Pancreas (tissue), 10 donors: ENCODE measurements around the gene NEK7. TPM values are rescaled to one million over a fixed set of nuclear protein-coding genes. Genes with fewer than 3 reads are reported as not detected.
"Not testable (repeated sequence)": the region's sequence is repeated elsewhere in the genome, so short reads cannot be mapped to it uniquely, and the experiment has no call there.

ENCODE experiments used
- ATAC-seq, 4 donors: fragments of 200-7000 bp; cut with Tn5 transposase; one replicate each; pipeline versions ENCODE4 v1.8.0 to v1.9.1; 2020; ENCODE audit warnings: mild to moderate bottlenecking in 4 of 4, moderate library complexity in 4 of 4
- DNase-seq, 6 donors: peaks; one replicate each; pipeline ENCODE4 v3.0.0-alpha.2; 2020
- FAIRE-seq: peaks from 2 replicates; lab custom pipeline; 2012; peaks lifted over from hg19 to GRCh38; lab: Jason Lieb, UNC
- H3K27ac ChIP-seq, 4 donors: fragments of 200-600 bp; sonication (generic); 1 replicate in 3 of 4; 2 replicates in 1 of 4; pipeline versions ENCODE4 v1.5.0 to v1.8.0; 2020
- H3K27me3 ChIP-seq, 4 donors: fragments of 200-600 bp; one replicate each; pipeline ENCODE4 v1.8.0; 2021
- H3K36me3 ChIP-seq, 3 donors: fragments of 200-600 bp; sonication (generic) in 1 of 3; one replicate each; pipeline versions ENCODE4 v1.5.0 to v1.8.0; 2020 to 2021
- H3K4me1 ChIP-seq, 3 donors: fragments of 200-600 bp; one replicate each; pipeline ENCODE4 v1.8.0; 2021
- H3K4me3 ChIP-seq, 4 donors: fragments of 200-600 bp; sonication (generic) in 2 of 4; one replicate each; pipeline versions ENCODE4 v1.5.0 to v1.8.0; 2020 to 2021
- H3K9me3 ChIP-seq, 4 donors: fragments of 200-600 bp; one replicate each; pipeline ENCODE4 v1.8.0; 2021
- WGBS, 2 donors: extraction: QIAGEN DNeasy Blood & Tissue Kit; methylation state at CpG; one replicate each; pipeline ENCODE4 v1.1.7; 2013; 5-methylcytosine and 5-hydroxymethylcytosine counted together
- intact Hi-C, 3 donors: fragments of 100-400 bp; cut with DNase I; formaldehyde crosslinking; loops; one replicate each; pipeline versions ENCODE4 v1.11.1 to v1.14.2; 2022
- polyA plus RNA-seq, 2 donors: library from polyadenylated mRNA; stranded (reverse); fragments of 200-250 nt; gene quantifications; one replicate each; pipeline ENCODE4 v1.2.3, GENCODE V29; 2013
- total RNA-seq, 6 donors: library from RNA; stranded (reverse); fragmentation: NEBNext Ultra II Directional in 4 of 6; extraction: Animal tissue kit (Norgen Biotek cat#: 25700) in 4 of 6; gene quantifications; one replicate each; pipeline versions ENCODE4 v1.2.1 to v1.2.4, GENCODE V29; 2021 to 2023
- TF ChIP-seq, protein P1 (sequence below), 4 donors: fragments of 200-600 bp; sonication (generic) in 3 of 4; IDR thresholded peaks; one replicate each; pipeline versions ENCODE4 v1.5.0 to v1.8.0; 2021; ENCODE audit warnings: antibody characterized with exemption in 4 of 4
- donor health status: healthy with polysubstance abuse.
- donor health status: DM: no; HTN: no; CAD: no; lungs with moderate emphysema.
- donor health status: DM: no; HTN: no; CAD: no.
- donor health status: control.
- donor health status: control.
- donor health status: Bipolar disorder and iron deficiency.
- donor health status: DM: yes; HTN: yes; CAD: no.
- donor health status: DM: no; HTN: no; CAD: no.
- donor health status: DM: no; HTN: no; CAD: no.
- donor health status: DM: yes; HTN: yes; CAD: no.

Gene NEK7
- total and polyA plus RNA-seq, 8 donors, result 8.0 to 36.3 (median 20.9) TPM

DNA sequence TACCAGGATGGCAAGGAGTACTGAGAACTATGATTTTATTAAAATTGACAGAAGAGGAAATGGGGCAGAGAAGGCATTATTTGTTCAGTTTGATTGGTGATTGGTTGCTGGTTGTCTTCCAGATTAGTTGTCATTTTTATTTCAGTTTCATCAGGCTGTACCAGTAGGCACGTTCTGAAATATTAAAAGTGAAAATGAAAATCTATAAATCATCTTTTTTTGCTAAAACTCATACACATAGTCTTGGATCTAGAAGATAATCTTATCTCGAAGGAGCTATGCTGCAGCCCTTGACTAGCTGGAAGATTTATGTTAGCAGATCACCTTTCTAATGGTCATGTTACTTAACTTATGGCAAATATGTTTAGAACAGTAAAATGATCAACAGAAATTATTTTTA is 29.0 kb downstream of the NEK7 start:
- H3K4me1 ChIP-seq, result peaks cover 0 to 32% (median 18%) of the 10 kb centered on the region in 3 donors
- no peak overlapping the region for H3K27ac ChIP-seq
- no peaks in the 10 kb centered on the region for H3K27me3 ChIP-seq
- WGBS, 2 donors, result 24 to 28% methylated on average over 2 of the region's 2 CpGs
- no peak for ATAC-seq
- no peaks in the 10 kb centered on the region for H3K36me3 ChIP-seq
- no peak overlapping the region for H3K4me3 ChIP-seq
- no peak for FAIRE-seq
- H3K9me3 ChIP-seq, result no peaks in the 10 kb centered on the region
- no peak for DNase-seq
- TF ChIP-seq, protein P1, sequence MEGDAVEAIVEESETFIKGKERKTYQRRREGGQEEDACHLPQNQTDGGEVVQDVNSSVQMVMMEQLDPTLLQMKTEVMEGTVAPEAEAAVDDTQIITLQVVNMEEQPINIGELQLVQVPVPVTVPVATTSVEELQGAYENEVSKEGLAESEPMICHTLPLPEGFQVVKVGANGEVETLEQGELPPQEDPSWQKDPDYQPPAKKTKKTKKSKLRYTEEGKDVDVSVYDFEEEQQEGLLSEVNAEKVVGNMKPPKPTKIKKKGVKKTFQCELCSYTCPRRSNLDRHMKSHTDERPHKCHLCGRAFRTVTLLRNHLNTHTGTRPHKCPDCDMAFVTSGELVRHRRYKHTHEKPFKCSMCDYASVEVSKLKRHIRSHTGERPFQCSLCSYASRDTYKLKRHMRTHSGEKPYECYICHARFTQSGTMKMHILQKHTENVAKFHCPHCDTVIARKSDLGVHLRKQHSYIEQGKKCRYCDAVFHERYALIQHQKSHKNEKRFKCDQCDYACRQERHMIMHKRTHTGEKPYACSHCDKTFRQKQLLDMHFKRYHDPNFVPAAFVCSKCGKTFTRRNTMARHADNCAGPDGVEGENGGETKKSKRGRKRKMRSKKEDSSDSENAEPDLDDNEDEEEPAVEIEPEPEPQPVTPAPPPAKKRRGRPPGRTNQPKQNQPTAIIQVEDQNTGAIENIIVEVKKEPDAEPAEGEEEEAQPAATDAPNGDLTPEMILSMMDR (IDR thresholded peaks at IDR 0.05), result no peak
- intact Hi-C loops, result no loop called here

DNA sequence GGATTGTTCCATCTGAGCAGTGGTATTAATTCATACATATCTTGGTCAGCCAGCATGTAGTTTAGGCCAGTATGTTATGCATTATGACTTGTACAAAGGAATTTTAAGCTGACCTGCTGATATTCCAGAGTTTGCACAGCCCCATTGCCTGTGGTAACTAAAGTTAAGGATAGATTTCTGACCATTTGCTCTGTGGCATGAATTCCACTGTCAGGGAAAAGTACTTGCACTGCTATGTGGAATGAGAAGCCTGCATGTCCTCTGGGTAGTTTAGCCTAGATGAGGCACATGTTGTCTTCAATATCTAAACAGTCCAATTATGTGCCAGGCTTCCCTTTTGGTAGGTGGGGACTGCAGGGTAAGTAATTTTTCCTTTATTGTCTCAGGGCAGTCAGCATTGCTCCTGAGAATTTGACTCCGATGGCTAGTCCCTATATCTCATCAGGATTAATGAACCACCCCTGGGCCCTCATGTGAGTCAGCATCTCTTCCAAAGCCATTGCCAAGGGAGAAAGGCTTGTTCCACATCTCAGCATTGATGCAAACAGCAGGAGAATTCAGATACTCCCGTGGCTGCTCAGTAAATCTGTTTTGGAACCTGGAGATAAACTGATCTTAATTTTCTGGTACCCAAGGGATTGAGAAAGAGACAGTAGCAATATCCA is 30.2 kb downstream of the NEK7 start:
- ATAC-seq (no peak), FAIRE-seq (no peak), DNase-seq (no peak)
- TF ChIP-seq, protein P1 (IDR thresholded peaks at IDR 0.05), result no peak
- intact Hi-C loops, result no loop called here
- Histone ChIP-seq H3K9me3 (no peaks in the 10 kb centered on the region), H3K4me3 (no peak overlapping the region), H3K4me1 (peaks cover 0 to 45% (median 18%) of the 10 kb centered on the region in 3 donors), H3K36me3 (no peaks in the 10 kb centered on the region), H3K27me3 (no peaks in the 10 kb centered on the region), H3K27ac (no peak overlapping the region)
- WGBS, 2 donors, result 88 to 95% methylated on average over 2 of the region's 2 CpGs

DNA sequence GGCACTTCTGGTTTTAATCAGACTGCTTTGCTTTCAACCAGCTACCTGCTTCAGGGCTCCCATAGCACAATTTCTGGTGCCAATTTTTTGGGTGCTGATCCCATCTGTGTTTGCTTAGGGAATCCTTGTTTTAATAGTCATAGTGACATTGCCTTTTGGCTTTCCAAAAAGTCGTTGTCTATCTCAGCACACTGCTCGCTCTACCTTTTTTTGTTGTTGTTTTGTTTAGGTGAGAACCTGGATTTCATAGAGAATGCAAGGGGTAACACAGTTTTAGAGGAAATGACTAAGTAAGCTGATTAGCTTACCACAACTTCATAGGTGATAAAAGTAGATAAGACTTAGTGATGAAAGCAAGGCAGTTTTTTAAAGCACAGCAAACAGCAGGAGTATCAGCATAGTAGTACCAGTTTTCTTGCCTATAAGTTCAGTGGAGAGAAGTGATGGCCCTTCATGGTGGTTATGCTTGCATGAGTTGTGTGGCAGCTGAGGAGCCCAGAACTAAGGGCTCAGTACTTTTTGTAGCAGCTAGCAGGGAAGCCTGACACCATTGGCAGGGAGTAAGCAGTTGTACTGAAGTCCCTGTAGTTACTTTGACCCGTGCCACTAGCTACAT is 31.3 kb downstream of the NEK7 start:
- H3K27ac ChIP-seq, result no peak overlapping the region
- DNase-seq (no peak), FAIRE-seq (no peak), ATAC-seq (peak in 3 of 4 donors; percentile 35 to 40 (median 38))
- 77 to 80% methylated on average over 3 of the region's 3 CpGs for WGBS, 2 donors
- no peaks in the 10 kb centered on the region for H3K36me3 ChIP-seq
- H3K9me3 ChIP-seq, result no peaks in the 10 kb centered on the region
- peaks cover 0 to 54% (median 23%) of the 10 kb centered on the region in 3 donors for H3K4me1 ChIP-seq
- TF ChIP-seq, protein P1 (IDR thresholded peaks at IDR 0.05), result no peak
- H3K4me3 ChIP-seq, result no peak overlapping the region
- intact Hi-C loops, result no loop called here
- H3K27me3 ChIP-seq, result no peaks in the 10 kb centered on the region

DNA sequence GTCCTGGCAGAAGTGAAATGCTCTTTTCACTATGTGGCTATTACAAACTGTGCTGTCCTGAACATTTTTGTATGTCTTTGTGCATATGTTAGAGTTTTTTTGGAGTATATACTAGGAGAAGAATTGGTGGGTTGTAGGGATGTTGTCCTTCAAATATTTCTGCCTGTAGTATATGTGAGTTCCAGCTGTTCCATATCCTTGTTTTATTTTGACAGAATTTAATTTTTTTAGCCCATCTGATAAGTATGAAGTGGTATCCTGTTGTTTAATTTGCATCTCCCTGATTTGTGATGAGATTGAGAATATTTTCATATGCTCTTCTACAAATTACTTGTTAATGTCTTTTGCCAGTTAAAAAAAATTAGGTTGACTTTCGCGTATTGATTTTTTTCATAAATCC is 34.3 kb downstream of the NEK7 start:
- H3K36me3 ChIP-seq, result no peaks in the 10 kb centered on the region
- FAIRE-seq (no peak), ATAC-seq (no peak), DNase-seq (no peak)
- no peaks in the 10 kb centered on the region for H3K9me3 ChIP-seq
- TF ChIP-seq, protein P1 (IDR thresholded peaks at IDR 0.05), result no peak
- no peak overlapping the region for H3K27ac ChIP-seq
- peaks cover 0 to 41% (median 14%) of the 10 kb centered on the region in 3 donors for H3K4me1 ChIP-seq
- 73 to 75% methylated on average over 2 of the region's 2 CpGs for WGBS, 2 donors
- intact Hi-C loops, result no loop called here
- H3K4me3 ChIP-seq, result no peak overlapping the region
- no peaks in the 10 kb centered on the region for H3K27me3 ChIP-seq

DNA sequence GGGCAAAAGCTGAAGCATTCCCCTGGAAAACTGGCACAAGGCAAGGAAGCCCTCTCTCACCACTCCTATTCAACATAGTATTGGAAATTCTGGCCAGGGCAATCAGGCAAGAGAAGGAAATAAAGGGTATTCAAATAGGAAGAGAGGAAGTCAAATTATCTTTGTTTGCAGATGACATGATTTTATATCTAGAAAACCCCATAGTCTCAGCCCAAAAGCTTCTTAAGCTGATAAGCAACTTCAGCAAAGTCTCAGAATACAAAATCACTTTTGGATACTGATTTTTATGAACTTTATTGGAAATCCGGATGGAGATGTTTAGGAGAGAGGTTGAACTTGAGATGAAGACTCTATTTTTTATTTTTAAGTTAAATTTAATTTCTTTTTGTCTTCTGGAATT is 37.1 kb downstream of the NEK7 start:
- H3K27ac ChIP-seq, intact Hi-C loops, FAIRE-seq, H3K36me3 ChIP-seq, DNase-seq, H3K27me3 ChIP-seq, H3K9me3 ChIP-seq, ATAC-seq, H3K4me3 ChIP-seq: not testable (repeated sequence)
- H3K4me1 ChIP-seq, result peaks cover 0 to 27% (median 5%) of the 10 kb centered on the region in 3 donors
- 94% methylated on average over 1 of the region's 1 CpG for WGBS, 2 donors
